GM12865 (cell line): ENCODE results near the gene TSSC4.
A peak's percentile ranks its signal among the peaks of the same experiment; 100 is the strongest.

ENCODE experiments used
- DNase-seq: peaks from one replicate; pipeline ENCODE4 v3.0.0; 2010; ENCODE audit warnings: low read depth
- H3K4me3 ChIP-seq: 2 replicates; pipeline ENCODE4 v1.5.1; 2011; ENCODE audit warnings: mild to moderate bottlenecking, low read depth, low read length, control low read depth
- TF ChIP-seq, protein P1 (sequence below): IDR thresholded peaks from 2 replicates; pipeline ENCODE4 v1.5.1; 2011; ENCODE audit warnings: low read length, control low read depth, low read depth, inconsistent platforms; ENCODE audit not compliant: insufficient read depth; ENCODE audit errors: missing control alignments

Gene TSSC4

DNA sequence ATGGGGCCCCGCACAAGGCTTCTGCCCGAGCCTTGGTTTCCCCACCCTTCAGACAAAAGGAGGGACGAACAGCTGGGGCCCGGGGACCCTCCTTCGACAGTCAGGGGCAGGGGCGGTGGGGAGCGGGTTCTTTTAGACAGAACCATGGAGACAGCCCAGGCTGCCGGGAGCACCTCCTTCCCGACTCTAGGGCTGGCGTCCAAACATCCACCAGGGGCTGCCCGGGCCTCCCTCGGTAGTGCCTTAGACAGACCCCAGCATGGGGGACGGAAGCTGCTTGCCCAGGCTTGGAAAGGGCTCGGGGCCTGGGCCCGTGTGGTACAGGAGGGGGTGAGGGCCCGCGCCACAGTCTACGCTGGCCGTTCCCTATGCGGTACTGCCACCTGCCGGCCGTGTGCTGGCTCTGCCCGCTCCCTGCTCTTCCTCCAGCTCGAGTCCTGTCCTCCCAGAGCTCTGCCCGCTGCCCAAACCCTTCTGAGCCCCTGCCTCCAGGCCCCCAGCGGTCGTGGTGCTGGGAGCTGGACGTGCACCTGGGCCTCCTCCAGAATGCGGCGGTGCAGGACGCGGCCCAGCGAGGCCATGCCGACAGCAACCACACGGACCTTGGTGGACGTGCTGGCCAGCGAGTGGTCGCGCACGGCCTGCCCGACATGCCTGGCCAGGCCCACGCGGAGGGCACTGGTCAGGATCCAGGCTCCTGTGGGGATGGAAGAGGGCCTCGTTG lies 20.1 kb downstream of the TSSC4 start:
- TF ChIP-seq, protein P1, sequence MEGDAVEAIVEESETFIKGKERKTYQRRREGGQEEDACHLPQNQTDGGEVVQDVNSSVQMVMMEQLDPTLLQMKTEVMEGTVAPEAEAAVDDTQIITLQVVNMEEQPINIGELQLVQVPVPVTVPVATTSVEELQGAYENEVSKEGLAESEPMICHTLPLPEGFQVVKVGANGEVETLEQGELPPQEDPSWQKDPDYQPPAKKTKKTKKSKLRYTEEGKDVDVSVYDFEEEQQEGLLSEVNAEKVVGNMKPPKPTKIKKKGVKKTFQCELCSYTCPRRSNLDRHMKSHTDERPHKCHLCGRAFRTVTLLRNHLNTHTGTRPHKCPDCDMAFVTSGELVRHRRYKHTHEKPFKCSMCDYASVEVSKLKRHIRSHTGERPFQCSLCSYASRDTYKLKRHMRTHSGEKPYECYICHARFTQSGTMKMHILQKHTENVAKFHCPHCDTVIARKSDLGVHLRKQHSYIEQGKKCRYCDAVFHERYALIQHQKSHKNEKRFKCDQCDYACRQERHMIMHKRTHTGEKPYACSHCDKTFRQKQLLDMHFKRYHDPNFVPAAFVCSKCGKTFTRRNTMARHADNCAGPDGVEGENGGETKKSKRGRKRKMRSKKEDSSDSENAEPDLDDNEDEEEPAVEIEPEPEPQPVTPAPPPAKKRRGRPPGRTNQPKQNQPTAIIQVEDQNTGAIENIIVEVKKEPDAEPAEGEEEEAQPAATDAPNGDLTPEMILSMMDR = peak; percentile 93
- peak; percentile 75 for DNase-seq
- H3K4me3 ChIP-seq = no peak overlapping the region

DNA sequence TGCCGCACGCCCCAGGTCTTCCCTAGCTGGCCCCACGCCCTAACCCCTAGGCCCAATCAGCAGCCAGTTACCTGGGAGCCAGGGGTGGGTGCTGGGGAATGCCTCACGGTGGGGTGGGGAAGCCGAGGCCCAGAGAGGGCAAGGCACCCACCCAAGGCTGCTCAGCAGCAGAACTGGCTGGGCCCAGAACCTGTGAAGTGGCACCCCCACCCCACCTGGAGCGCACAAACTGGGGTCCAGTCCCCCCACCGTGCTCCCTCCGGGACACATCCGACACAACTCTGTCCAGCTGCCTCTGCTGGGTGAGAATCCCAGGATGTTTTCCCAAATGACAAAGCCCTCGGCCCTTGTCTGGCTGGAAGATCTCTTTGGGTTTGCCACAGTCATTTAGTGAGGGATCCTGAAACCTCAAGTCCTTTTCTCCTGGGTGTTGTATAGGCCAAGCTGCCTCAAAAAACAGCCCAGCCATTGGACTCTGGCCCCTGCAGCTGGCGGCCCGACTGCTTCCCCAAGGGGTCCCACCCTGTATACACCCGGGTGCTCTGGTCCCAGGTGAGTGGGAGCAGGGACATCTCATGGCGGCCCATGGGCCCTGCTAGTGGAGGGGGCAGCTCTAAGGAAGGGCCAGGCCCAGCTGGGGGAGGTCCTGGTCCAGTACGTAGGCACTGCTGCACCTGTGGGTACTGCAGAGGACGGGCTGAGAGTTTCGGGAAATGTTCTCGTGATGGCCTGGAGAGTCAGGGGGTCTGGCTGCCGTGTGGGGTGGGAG lies 20.9 kb downstream of the TSSC4 start:
- DNase-seq = no peak
- TF ChIP-seq, protein P1 = no peak
- no peak overlapping the region for H3K4me3 ChIP-seq

DNA sequence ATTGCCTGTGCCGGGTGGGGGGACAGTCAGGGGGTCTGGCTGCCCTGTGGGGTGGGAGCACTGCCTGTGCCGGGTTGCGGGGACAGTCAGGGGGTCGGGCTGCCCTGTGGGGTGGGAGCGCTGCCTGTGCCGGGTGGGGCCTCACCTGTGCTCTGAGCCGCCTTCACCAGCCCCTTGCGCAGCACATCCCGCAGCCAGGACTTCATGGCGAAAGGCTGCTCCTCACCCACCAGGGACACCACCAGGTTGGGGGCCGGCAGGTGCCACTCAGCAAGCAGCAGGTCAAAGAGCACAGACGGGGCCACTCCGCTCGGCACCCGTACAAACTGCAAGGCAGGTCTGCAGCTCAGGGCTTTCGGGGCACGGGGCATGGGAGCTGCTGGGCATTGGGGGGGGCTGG lies 21.4 kb downstream of the TSSC4 start:
- no peak for DNase-seq
- H3K4me3 ChIP-seq = no peak overlapping the region
- TF ChIP-seq, protein P1 = no peak

DNA sequence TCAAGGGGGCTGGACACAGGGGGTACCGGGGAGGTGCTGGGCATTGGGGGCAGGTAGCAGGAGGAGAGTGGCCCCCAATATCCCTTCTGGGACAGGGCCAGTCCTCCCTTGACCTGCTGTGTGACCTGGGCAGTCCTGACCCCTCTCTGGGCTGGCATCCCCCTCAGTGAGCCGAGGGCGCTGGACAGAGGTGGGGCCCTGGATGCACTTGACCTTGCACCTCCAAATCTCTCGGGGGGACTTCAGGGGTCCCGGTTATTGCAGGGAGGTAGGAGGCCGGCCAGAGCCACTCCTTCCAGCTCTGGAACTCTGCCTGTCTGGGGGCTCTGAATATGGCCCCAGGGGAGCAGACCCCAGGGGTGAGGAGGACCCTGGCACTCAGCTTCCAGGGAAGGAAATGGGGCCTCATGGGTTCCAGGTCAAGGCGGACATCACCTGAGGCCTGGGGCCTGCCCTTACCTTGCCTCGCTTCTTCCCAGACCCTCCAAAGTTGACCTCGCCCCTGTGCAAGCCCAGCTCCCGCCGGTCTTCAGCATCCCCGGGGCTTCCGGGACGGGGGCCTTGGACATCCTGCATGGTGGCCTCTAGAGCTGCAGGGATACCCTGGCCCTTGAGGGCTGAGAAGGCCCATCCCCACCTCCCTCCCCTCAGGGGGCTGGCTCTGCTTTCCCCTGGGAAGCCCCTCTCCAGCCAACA lies 22.1 kb downstream of the TSSC4 start:
- H3K4me3 ChIP-seq = no peak overlapping the region
- TF ChIP-seq, protein P1 = no peak
- no peak for DNase-seq

DNA sequence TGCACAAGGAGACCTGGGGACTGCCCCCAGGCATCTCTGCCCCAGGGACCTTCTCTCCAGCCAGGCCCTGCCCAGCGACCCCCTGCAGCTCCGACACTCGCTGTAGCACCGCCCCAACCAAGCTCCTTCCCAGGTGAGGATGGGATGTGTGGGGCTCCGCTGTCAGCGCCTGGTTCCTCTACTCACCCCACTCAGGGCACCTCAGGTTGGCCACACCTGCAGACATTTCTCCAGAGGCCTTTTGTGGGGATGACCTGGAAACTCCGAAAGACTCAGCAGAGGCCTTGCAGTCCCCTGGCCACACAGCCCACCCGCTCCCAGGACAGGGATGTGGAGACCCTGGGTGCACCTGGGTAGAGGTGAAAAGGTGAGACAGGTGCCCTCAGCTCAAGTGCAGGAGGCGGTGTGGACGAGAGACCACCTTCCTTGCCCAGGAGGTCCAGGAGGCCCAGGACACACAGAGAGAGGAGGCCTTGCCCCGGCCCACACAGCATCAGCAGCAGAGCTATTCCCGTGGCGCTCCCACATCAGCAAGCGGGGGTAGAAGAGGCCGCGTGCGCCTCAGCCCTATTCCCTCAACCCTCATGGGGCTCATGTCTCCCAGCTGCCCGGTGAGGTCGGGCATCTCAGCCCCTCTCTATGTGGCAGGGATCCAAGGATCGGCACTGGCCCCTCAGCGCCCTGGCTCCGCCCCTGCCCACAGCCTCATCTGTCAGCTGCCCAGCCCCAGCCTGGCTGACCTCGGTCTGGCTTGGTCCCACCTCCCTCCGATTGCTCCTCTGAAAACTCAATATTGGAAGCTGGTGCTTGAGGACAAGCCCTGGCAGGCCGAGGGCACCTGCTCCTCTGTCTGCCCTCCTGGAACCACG lies 22.8 kb downstream of the TSSC4 start:
- TF ChIP-seq, protein P1 = no peak
- H3K4me3 ChIP-seq = no peak overlapping the region
- no peak for DNase-seq

DNA sequence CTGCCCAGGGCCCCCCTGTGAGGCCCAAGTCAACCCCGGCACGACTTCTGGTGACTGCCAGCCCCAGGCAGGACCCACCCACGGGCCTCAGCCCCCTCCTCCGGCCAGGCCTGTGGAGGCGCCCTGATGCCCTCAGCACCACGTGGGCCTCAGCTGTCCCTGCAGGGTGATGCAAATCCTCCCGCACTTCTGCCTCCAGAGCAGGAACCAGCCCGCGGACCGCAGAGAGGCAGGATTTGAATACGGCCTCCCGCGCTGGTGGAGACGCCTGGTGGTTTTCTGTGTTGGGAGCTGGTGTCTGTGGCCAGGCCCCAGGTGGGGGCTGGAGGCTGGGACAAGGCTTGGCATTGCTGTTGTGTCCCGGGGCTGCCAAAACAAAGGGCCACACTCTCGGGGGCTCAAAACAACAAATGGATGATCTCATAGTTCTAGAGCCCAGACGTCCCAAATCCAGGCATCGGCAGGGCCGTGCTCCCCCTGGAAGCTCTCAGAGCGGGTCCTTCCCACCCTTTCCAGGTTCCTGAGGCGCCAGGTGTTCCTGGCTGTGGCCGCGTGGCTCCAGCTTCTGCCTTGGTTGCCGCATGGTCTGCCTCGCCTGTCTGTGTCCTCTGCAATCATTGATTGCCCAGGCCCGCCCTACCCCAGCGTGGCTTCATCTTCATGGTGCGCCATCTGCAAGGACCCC lies 24.4 kb downstream of the TSSC4 start:
- DNase-seq = no peak
- no peak overlapping the region for H3K4me3 ChIP-seq
- TF ChIP-seq, protein P1 = no peak
